AG04449 (cell line): ENCODE measurements around the gene PIP5K1B.

Experiments
- CTCF ChIA-PET: fragments of 350-600 bp; formaldehyde crosslinking; extraction: SDS; loops from one replicate; lab custom pipeline; 2021; ENCODE audit warnings: antibody characterized with exemption; lab: Yijun Ruan, JAX
- POLR2A ChIA-PET: fragments of 400-600, 350-600 bp; formaldehyde crosslinking; extraction: SDS; loops from one replicate; lab custom pipeline; 2020; ENCODE audit warnings: antibody characterized with exemption, inconsistent platforms; lab: Yijun Ruan, JAX
- DNase-seq: peaks from one replicate; pipeline ENCODE4 v3.0.0-alpha.2; 2010; ENCODE audit warnings: low read depth, low spot score
- H3K4me3 ChIP-seq: 2 replicates; pipeline ENCODE4 v1.5.1; 2011; ENCODE audit warnings: low read depth, mild to moderate bottlenecking, control low read depth, low read length
- TF ChIP-seq, protein P1 (sequence below): IDR thresholded peaks from one replicate; pipeline ENCODE4 v1.5.1; 2011; ENCODE audit warnings: mild to moderate bottlenecking, moderate library complexity, low read length, control low read depth, inconsistent platforms; ENCODE audit not compliant: insufficient read depth; ENCODE audit errors: missing control alignments

The PIP5K1B gene

DNA sequence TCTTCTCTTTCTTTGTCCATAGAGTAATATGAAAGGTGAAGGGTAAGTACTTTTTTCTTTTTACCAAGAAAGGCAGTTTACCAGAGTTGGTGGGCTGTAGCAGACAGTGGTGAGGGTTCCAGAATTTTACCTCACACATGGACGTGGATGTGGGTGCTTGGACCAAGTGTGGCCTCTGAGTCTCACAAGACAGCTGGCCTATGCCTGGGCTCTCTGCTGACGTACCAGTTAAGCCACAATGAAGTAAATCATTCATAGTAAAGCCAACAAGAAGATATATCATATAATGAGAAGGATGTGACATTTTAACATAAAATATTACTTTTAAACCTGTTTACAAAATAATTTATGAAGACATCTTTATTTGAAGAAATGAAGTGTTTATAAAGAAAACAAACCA is 202.9 kb downstream of the PIP5K1B start:
- POLR2A ChIA-PET, result no interaction called here
- no peak for DNase-seq
- TF ChIP-seq, protein P1, sequence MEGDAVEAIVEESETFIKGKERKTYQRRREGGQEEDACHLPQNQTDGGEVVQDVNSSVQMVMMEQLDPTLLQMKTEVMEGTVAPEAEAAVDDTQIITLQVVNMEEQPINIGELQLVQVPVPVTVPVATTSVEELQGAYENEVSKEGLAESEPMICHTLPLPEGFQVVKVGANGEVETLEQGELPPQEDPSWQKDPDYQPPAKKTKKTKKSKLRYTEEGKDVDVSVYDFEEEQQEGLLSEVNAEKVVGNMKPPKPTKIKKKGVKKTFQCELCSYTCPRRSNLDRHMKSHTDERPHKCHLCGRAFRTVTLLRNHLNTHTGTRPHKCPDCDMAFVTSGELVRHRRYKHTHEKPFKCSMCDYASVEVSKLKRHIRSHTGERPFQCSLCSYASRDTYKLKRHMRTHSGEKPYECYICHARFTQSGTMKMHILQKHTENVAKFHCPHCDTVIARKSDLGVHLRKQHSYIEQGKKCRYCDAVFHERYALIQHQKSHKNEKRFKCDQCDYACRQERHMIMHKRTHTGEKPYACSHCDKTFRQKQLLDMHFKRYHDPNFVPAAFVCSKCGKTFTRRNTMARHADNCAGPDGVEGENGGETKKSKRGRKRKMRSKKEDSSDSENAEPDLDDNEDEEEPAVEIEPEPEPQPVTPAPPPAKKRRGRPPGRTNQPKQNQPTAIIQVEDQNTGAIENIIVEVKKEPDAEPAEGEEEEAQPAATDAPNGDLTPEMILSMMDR, result no peak
- no peak overlapping the region for H3K4me3 ChIP-seq
- CTCF ChIA-PET, result no interaction called here

DNA sequence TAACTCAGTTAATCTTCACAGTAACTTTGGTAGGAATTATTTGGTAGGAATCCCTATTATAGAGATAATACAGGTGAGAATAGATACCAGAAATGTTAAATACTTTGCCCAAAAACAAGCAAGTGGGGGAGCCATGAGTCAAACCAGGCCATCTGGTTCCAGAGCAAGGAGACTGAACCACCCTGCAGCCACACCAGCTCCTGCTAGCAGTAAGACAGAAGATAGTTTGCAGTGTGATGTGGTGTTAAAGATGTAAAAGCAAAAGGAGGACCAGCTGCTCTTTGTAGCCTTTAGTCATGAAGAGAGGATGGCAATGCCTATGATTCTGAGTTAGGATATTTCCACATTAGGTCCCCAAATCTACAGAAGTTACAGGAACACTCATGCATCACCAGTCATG is 207.5 kb downstream of the PIP5K1B start:
- H3K4me3 ChIP-seq, result no peak overlapping the region
- POLR2A ChIA-PET, result no interaction called here
- CTCF ChIA-PET, result no interaction called here
- TF ChIP-seq, protein P1, result no peak
- no peak for DNase-seq

- no peak for DNase-seq
- TF ChIP-seq, protein P1, result no peak
- POLR2A ChIA-PET, result no interaction called here
- CTCF ChIA-PET, result no interaction called here
- H3K4me3 ChIP-seq, result no peak overlapping the region
Observed at GRCh38 chr9:68913054-68913453, 208.0 kb downstream of the PIP5K1B start.

- ChIA-PET CTCF (no interaction called here), POLR2A (no interaction called here)
- DNase-seq, result no peak
- no peak overlapping the region for H3K4me3 ChIP-seq
- TF ChIP-seq, protein P1, result no peak
Observed at GRCh38 chr9:68914751-68915150, 209.7 kb downstream of the PIP5K1B start.

DNA sequence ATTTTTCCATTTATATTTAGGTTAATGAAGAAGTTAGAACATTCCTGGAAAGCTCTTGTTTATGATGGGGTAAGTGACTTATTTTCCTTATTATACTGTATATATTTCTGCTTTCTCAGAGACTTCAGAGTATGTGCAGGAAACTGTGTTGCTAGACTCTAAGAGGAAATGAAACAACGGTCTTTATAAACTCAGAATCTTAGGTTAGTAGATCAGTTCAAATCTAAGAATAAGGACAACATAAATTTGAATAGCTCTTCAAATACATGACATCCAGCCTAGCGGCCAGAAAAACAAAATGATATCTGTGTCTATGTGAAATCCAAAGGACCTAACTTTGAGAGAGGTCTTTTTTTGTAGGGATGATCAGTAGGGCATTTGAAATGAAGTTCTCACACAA is 214.6 kb downstream of the PIP5K1B start:
- ChIA-PET CTCF (no interaction called here), POLR2A (no interaction called here)
- TF ChIP-seq, protein P1, result no peak
- no peak for DNase-seq
- no peak overlapping the region for H3K4me3 ChIP-seq

DNA sequence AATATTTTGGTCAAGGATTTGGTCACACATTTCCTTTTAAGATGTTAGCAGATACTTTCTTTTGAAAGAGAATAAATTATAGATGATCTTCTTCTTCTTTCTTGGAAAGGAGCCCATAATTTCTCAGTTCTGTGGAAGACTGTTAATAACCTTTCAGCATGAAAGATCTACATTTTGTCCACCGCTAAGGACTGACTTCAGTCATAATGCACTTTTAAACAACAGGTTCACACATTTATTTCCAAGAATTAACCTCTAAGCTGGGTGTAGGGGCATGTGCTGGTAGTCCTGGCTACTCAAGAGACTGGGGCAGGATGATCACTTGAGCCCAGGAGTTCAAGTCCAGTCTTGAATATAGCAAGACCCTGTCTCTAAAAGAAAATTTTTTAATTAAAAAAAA is 215.9 kb downstream of the PIP5K1B start:
- H3K4me3 ChIP-seq, result no peak overlapping the region
- POLR2A ChIA-PET, result no interaction called here
- DNase-seq, result no peak
- TF ChIP-seq, protein P1, result no peak
- CTCF ChIA-PET, result no interaction called here
